ENCODE results near the gene CUEDC1.

Gene CUEDC1

GRCh38 chr17:57874058-57874419, 81.2 kb downstream of the CUEDC1 start:
- H3K36me3 ChIP-seq (ENCODE audit: low read depth), result peaks cover 21% of the 10 kb centered on the region
- no peaks in the 10 kb centered on the region for H3K27me3 ChIP-seq (ENCODE audit: insufficient read depth, poor library complexity, severe bottlenecking)
- H3K4me3 ChIP-seq (ENCODE audit: severe bottlenecking), result no peak overlapping the region
- H3K4me1 ChIP-seq (ENCODE audit: insufficient read depth, poor library complexity, severe bottlenecking), result peaks cover 62% of the 10 kb centered on the region
- H3K9me3 ChIP-seq (ENCODE audit: severe bottlenecking), result no peaks in the 10 kb centered on the region
- peak overlapping the region; percentile 98 for H3K27ac ChIP-seq (ENCODE audit: poor library complexity, severe bottlenecking)
- ATAC-seq (ENCODE audit: low read depth), result no peak
- no peak for TF ChIP-seq CTCF (IDR thresholded peaks at IDR 0.05; ENCODE audit: poor library complexity, severe bottlenecking)
- no peak for DNase-seq (ENCODE audit: low spot score)

GRCh38 chr17:57873261-57874057, 81.8 kb downstream of the CUEDC1 start:
- Histone ChIP-seq H3K36me3 (ENCODE audit: low read depth) (peaks cover 25% of the 10 kb centered on the region), H3K27me3 (ENCODE audit: insufficient read depth, poor library complexity, severe bottlenecking) (no peaks in the 10 kb centered on the region), H3K9me3 (ENCODE audit: severe bottlenecking) (no peaks in the 10 kb centered on the region), H3K4me1 (ENCODE audit: insufficient read depth, poor library complexity, severe bottlenecking) (peaks cover 62% of the 10 kb centered on the region), H3K27ac (ENCODE audit: poor library complexity, severe bottlenecking) (peak overlapping the region; percentile 98), H3K4me3 (ENCODE audit: severe bottlenecking) (no peak overlapping the region)
- ATAC-seq (ENCODE audit: low read depth), result no peak
- no peak for TF ChIP-seq CTCF (IDR thresholded peaks at IDR 0.05; ENCODE audit: poor library complexity, severe bottlenecking)
- no peak for DNase-seq (ENCODE audit: low spot score)

GRCh38 chr17:57872536-57872935, 82.7 kb downstream of the CUEDC1 start:
- H3K27me3 ChIP-seq (ENCODE audit: insufficient read depth, poor library complexity, severe bottlenecking), result no peaks in the 10 kb centered on the region
- no peaks in the 10 kb centered on the region for H3K9me3 ChIP-seq (ENCODE audit: severe bottlenecking)
- H3K27ac ChIP-seq (ENCODE audit: poor library complexity, severe bottlenecking), result peak overlapping the region; percentile 98
- H3K4me1 ChIP-seq (ENCODE audit: insufficient read depth, poor library complexity, severe bottlenecking), result peaks cover 64% of the 10 kb centered on the region
- no peak for TF ChIP-seq CTCF (IDR thresholded peaks at IDR 0.05; ENCODE audit: poor library complexity, severe bottlenecking)
- ATAC-seq (ENCODE audit: low read depth) (no peak), DNase-seq (ENCODE audit: low spot score) (no peak)
- H3K36me3 ChIP-seq (ENCODE audit: low read depth), result peaks cover 25% of the 10 kb centered on the region
- H3K4me3 ChIP-seq (ENCODE audit: severe bottlenecking), result no peak overlapping the region

DNA sequence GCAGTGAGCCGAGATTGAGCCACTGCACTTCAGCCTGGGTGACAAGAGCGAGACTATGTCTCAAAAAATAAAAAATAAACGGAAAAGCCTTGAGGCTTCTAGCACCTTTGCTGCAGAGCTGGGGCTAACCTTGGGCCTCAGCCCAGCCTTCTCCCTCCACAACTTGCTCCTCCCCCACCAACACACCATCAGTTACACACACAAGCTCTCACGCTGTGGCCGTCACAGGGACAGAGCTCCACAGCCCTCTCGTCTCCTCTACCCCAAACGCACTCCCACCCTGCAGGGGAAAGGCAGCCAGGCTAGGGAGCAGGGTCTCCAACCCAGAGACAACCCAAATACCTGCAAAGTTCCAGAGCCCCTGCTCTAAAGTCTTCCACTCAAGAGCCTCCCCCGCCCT, 83.3 kb downstream of the CUEDC1 start:
- H3K4me1 ChIP-seq (ENCODE audit: insufficient read depth, poor library complexity, severe bottlenecking), result peaks cover 64% of the 10 kb centered on the region
- no peak for TF ChIP-seq CTCF (IDR thresholded peaks at IDR 0.05; ENCODE audit: poor library complexity, severe bottlenecking)

GRCh38 chr17:57871155-57871554, 84.1 kb downstream of the CUEDC1 start:
- no peaks in the 10 kb centered on the region for H3K27me3 ChIP-seq (ENCODE audit: insufficient read depth, poor library complexity, severe bottlenecking)
- H3K4me1 ChIP-seq (ENCODE audit: insufficient read depth, poor library complexity, severe bottlenecking), result peaks cover 56% of the 10 kb centered on the region
- no peak for TF ChIP-seq CTCF (IDR thresholded peaks at IDR 0.05; ENCODE audit: poor library complexity, severe bottlenecking)
- peaks cover 19% of the 10 kb centered on the region for H3K36me3 ChIP-seq (ENCODE audit: low read depth)
- peak overlapping the region; percentile 91 for H3K27ac ChIP-seq (ENCODE audit: poor library complexity, severe bottlenecking)
- DNase-seq (ENCODE audit: low spot score) (no peak), ATAC-seq (ENCODE audit: low read depth) (no peak)
- no peaks in the 10 kb centered on the region for H3K9me3 ChIP-seq (ENCODE audit: severe bottlenecking)
- H3K4me3 ChIP-seq (ENCODE audit: severe bottlenecking), result no peak overlapping the region

More for the DNA sequence above, 83.3 kb downstream of the CUEDC1 start:
- Histone ChIP-seq H3K27ac (ENCODE audit: poor library complexity, severe bottlenecking) (peak overlapping the region; percentile 91), H3K27me3 (ENCODE audit: insufficient read depth, poor library complexity, severe bottlenecking) (no peaks in the 10 kb centered on the region), H3K9me3 (ENCODE audit: severe bottlenecking) (no peaks in the 10 kb centered on the region), H3K36me3 (ENCODE audit: low read depth) (peaks cover 25% of the 10 kb centered on the region), H3K4me3 (ENCODE audit: severe bottlenecking) (no peak overlapping the region)
- DNase-seq (ENCODE audit: low spot score) (no peak), ATAC-seq (ENCODE audit: low read depth) (no peak)

Measured in RWPE2 (cell line).